Activated naive CD4-positive, alpha-beta T cell treated with Interleukin-2 at 50 U/mL for 16 hours (primary cell): Measurements from ENCODE around the gene HECTD1.
"Not testable (repeated sequence)": the region's sequence is repeated elsewhere in the genome, so short reads cannot be mapped to it uniquely, and the experiment has no call there.

Experiments
- DNase-seq: peaks from one replicate; pipeline ENCODE4 v3.0.0-alpha.2; 2020

The HECTD1 gene

GRCh38 chr14:31138301-31138700 lies 69.3 kb downstream of the HECTD1 start:
- no peak for DNase-seq

- DNase-seq, result no peak
Measured at GRCh38 chr14:31137214-31137889, 70.2 kb downstream of the HECTD1 start.

DNA sequence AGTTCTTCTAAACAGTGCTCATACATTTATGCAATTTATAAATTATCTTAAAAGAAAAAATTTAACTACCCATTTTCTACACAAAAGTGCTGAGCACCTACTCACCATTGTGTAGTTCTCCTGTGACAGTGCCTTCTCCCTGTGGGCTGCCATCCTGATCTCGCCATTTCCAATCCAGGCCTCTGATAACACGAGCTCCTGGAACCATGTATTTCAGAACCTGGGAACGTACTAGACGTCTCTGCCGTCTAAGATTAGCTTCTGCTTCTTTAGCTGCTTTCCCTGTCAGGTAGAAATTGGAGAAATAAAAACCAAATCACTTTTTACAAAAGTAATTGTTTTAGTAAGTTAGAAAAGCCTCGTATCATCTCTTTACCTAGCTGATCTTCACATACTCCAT lies 74.5 kb downstream of the HECTD1 start:
- DNase-seq, result no peak

- no peak for DNase-seq
Measured at GRCh38 chr14:31128601-31129526, 78.7 kb downstream of the HECTD1 start.

DNA sequence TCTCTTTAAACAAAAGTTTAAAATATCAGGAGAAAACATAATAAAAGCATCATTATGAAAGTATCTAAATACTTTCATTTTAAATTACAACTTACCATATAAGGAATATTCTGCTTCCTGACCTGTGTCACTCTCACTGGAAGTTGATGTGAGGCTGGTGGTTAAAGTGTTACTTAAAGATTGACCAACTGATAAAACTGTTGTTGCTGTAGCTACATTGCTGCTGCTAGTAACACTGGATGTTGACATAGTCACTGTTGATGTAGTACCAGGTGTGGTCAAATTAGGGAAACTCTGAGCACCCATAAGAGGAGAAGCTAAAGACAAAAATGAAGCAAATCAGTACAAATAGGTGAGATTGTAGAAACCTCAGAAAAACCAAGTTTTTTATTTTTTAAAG lies 79.9 kb downstream of the HECTD1 start:
- no peak for DNase-seq

GRCh38 chr14:31126680-31127079 lies 80.9 kb downstream of the HECTD1 start:
- DNase-seq, result no peak

DNA sequence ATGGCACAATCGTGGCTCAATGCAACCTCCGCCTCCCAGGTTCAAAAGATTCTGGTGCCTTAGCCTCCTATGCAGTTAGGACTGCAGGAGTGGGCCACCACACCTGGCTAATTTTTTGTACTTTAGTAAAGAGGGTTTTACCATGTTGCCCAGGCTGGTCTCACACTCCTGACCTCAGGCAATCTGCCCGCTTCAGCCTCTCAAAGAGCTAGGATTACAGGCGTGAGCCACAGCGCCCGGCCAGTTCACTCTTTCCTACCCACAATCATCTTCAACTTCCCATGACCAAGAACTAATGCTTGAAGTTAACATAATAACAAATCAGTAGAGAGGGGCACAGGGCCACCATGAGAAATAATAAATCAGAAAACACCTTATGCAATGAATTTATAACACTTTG lies 82.4 kb downstream of the HECTD1 start:
- no peak for DNase-seq

GRCh38 chr14:31124197-31124596 lies 83.4 kb downstream of the HECTD1 start:
- DNase-seq, result no peak

DNA sequence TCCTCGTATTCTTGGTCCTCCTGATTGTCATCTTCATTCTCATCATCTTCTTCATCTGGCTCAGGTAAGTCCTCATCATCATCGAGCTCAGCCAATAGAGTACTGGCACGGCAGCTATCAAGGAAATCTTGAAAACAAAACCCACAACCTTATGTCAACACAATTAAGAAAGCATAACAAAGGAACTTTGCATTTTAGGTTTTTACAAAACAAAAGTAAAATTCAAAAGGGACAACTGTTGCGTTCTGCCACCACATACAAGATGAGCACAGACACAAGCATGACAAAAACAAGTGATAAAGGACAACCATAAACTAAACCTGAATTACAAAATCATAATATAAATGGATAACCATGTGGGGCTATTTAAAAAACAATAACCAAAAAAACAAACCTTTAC lies 84.7 kb downstream of the HECTD1 start:
- DNase-seq, result no peak

DNA sequence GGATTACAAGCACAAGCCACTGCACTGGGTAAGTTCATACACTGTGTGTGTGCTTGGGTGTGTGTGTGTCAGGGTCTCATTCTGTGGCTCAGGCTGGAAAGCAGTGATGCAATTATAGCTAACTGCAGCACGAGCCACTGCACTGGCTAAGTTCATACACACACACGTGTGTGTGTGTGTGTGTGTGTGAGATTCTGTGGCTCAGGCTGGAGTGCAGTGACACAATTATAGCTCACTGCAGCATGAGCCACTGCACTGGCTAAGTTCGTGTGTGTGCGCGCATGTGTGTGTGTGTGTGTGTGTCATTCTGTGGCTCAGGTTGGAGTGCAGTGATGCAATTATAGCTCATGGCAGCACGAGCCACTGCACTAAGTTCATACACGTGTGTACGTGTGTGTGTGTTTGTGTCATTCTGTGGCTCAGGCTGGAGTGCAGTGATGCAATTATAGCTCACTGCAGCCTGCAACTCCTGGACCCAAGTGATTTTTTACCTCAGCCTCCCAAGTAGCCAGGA lies 85.4 kb downstream of the HECTD1 start:
- no peak for DNase-seq

DNA sequence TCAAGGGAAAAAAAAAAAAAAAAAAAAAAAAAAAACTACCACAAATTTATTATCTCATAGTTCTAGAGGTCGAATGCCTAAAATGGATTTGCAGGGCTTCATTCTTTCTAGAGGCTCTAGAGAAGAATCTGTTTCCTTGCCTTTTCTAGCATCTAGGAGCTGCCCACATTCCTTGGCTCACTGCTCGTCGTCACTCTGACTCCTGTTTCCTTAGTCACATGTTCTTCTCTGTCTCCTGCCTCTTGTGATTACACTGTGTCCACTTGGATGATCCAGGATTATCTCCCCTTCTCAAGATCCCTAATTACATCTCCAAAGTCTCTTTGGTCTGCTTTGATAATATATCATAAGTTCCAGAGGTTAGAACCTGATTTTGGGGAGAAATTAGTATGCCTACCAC lies 88.7 kb downstream of the HECTD1 start:
- no peak for DNase-seq

GRCh38 chr14:31113794-31114193 lies 93.8 kb downstream of the HECTD1 start:
- no peak for DNase-seq

GRCh38 chr14:31110872-31111271 lies 96.7 kb downstream of the HECTD1 start:
- DNase-seq, result no peak

DNA sequence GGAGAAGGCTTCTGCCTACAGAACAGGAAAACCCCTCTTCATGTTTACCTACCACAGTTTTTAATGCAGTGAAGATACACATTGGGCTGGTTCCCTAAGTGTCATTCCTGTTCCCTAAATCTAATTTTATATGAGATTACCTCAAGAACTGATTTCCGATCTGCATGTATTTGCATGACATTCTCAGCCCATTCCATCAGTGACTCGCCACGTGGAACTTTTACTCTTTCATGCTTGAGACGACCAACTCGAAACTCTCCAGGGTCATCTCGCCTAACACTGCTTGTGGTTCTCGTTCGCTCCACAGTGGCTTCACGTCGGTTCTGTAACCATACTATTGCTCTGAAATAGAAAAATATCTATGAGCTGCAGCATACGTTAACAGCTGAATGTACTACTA lies 98.3 kb downstream of the HECTD1 start:
- no peak for DNase-seq

DNA sequence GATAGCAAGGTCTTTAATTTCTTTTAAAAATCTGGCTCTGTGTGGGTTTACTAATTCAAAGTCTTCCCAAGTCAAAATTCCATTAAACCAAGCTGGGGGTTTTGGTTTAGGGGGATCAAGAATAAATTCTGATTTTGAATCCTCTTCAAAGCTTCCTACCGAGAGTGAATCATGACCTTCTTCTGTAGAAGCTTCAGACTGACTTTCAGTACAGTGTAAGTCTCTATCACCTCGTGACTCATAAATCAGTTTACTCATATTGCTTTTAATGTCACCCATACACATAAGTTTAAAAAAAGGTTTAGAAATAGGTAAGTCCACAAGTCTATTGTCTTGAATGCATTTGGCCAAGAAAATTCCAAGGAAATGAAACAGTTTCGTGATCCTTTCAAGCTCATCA lies 100.8 kb downstream of the HECTD1 start:
- no peak for DNase-seq

DNA sequence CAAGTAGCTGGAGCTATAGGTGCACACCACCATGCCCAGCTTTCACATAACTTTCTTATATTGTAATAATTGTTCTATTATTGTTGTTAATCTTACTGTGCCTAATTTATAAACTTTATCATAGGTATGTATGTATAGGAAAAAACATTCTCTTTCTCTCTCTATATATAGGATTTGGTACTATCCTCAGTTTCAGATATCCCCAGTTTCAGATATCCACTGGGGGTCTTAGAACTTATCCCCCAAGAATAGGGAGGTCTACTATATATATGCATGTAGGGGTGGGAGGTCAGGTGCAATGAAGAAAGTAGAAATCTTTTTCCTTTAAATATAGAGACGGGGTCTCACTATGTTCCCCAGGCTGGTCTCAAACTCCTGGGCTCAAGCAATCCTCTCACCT lies 110.5 kb downstream of the HECTD1 start:
- DNase-seq, result no peak

DNA sequence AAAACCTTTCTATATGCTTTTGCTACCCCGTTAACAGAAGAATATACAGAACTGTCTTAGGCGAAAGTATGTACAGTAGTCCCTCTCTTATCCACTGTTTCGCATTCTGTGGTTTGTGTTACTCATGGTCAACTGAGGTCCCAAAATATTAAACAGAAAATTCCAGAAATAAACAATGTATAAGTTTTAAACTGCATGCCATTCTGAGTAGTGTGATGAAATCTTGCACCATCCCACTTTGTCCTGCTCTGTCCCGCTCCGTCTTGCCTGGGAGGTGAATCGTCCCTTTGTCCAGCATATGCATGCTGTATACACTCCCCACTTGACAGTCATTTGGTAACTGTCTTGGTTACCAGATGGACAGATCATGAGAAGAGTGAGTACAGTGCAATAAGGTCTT lies 111.3 kb downstream of the HECTD1 start:
- DNase-seq, result no peak

GRCh38 chr14:31095817-31096216 lies 111.8 kb downstream of the HECTD1 start:
- DNase-seq, result not testable (repeated sequence)

GRCh38 chr14:31093884-31094839 lies 113.4 kb downstream of the HECTD1 start:
- not testable (repeated sequence) for DNase-seq

DNA sequence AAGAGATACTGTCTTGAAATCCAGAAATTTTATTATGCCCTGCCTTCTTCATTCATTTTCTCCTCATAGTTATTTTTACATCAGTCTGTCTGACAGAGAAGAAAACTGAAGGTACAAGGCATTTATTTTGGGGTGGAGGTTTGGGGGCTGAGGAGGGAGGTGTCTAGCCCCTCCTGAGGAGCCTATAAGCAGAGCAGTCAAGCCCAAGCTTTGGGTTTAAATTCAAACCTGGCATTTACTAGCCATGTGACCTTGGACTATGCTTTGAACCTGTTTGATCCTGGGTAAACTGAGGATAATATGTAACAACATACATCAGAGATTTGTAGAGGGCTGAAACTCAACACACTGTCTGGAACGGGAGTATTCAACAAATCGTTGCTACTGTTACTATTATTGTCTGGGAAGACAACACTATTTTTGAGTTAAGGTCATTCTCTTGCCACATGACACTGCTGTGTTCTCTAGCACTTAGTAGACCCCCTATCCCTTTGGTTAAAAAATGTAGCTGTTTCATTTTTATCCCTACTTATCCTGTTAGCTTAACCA lies 115.4 kb downstream of the HECTD1 start:
- no peak for DNase-seq

- DNase-seq, result no peak
Measured at GRCh38 chr14:31090883-31091764, 116.5 kb downstream of the HECTD1 start.

DNA sequence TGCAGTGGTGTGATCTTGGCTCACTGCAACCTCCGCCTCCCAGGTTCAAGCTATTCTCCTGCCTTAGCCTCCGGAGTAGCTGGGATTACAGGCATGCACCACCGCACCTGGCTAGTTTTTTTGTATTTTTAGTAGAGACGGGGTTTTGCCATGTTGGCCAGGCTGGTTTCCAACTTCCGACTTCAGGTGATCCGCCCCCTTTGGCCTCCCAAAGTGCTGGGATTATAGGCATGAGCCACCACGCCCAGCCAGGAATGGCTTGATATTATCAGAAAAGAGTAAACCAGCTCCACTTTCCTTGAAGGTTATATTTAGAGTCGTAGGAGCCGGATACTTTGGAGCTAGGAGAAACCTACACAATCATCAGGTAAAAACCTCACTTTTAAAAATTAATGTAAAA lies 121.1 kb downstream of the HECTD1 start:
- not testable (repeated sequence) for DNase-seq
